A673 (cell line): ENCODE measurements around the gene NCKAP5.

Source experiments
- EZH2 ChIP-seq: fragments of 200-600 bp; sonication (generic); IDR thresholded peaks from 2 replicates; pipeline ENCODE4 v1.6.1; 2017; ENCODE audit warnings: borderline replicate concordance, low read depth, mild to moderate bottlenecking, mixed read lengths, antibody characterized with exemption, low read length; ENCODE audit not compliant: poor library complexity, severe bottlenecking
- TF ChIP-seq, protein P1 (sequence below): fragments of 300-800, 200-600 bp; sonication (generic); conservative IDR thresholded peaks from 2 replicates; pipeline ENCODE4 v1.5.1; 2017; ENCODE audit warnings: low read depth, mild to moderate bottlenecking, antibody characterized with exemption, low read length, moderate library complexity, mixed read lengths

DNA sequence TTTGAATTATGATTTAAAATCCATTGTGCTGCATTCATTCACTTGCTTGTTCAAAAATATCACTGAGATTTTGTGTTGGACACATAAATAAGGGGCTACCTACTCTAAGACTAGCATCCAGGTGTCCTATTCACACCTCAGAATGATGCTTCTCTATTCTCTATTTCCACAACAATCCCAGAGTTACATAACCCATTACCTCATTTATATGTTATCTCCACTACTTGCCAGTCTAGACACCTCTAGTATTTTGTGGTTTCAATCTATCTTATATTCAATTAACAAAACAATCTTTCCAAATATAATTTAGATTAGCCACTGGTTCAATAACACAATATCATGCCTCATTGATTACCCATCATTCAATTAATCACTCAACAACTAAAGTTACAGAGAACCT lies 409.8 kb downstream of the NCKAP5 start:
- TF ChIP-seq, protein P1, sequence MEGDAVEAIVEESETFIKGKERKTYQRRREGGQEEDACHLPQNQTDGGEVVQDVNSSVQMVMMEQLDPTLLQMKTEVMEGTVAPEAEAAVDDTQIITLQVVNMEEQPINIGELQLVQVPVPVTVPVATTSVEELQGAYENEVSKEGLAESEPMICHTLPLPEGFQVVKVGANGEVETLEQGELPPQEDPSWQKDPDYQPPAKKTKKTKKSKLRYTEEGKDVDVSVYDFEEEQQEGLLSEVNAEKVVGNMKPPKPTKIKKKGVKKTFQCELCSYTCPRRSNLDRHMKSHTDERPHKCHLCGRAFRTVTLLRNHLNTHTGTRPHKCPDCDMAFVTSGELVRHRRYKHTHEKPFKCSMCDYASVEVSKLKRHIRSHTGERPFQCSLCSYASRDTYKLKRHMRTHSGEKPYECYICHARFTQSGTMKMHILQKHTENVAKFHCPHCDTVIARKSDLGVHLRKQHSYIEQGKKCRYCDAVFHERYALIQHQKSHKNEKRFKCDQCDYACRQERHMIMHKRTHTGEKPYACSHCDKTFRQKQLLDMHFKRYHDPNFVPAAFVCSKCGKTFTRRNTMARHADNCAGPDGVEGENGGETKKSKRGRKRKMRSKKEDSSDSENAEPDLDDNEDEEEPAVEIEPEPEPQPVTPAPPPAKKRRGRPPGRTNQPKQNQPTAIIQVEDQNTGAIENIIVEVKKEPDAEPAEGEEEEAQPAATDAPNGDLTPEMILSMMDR: no peak
- TF ChIP-seq EZH2: no peak
